HCT116 (cell line): ENCODE measurements around the gene CALU. TPM values are rescaled to one million over a fixed set of nuclear protein-coding genes. Genes with fewer than 3 reads are reported as not detected.

Experiments
- ATAC-seq: fragments of 200-7000 bp; cut with Tn5 transposase; 2 replicates; pipeline ENCODE4 v1.9.1; 2020; ENCODE audit warnings: mild to moderate bottlenecking, moderate library complexity
- BruUV-seq: library from RNA; stranded (reverse); fragments of 400-500 nt; replicated peaks from 2 replicates; lab custom pipeline; 2021; lab: Mats Ljungman, UMichigan
- CTCF ChIA-PET: fragments of 300-600 bp; sonication (Branson Sonifier 250); formaldehyde crosslinking; loops from one replicate; lab custom pipeline; 2021; ENCODE audit warnings: antibody characterized with exemption; lab: Charles Lee
- POLR2A ChIA-PET: fragments of 300-600, 350-600 bp; sonication (Branson Sonifier 250); formaldehyde crosslinking; loops from one replicate; lab custom pipeline; 2021; ENCODE audit warnings: antibody characterized with exemption; lab: Charles Lee
- RAD21 ChIA-PET, 2 experiments: fragments of 300-600 bp; sonication (Branson Sonifier 250); formaldehyde crosslinking; loops; one replicate each; lab custom pipeline; 2023; ENCODE audit warnings: low total read pairs in 2 of 2; ENCODE audit not compliant: uncharacterized antibody in 2 of 2, unreplicated experiment in 2 of 2, low non-redundant PET in 1 of 2; lab: Charles Lee
- DNase-seq: peaks from one replicate; pipeline ENCODE4 v3.0.0-alpha.2; 2010; ENCODE audit warnings: low read depth, low spot score
- H2AFZ ChIP-seq: fragments of 200-600 bp; shearing (Covaris generic), sonication (generic); 2 replicates; pipeline ENCODE4 v1.6.1; 2017; ENCODE audit warnings: low read depth, mixed run types, mixed read lengths, antibody characterized with exemption, low read length; ENCODE audit not compliant: poor library complexity, severe bottlenecking
- H3K27ac ChIP-seq: 2 replicates; pipeline ENCODE4 v1.5.1; 2012; ENCODE audit warnings: low read depth, low read length
- H3K27me3 ChIP-seq: fragments of 200-600 bp; sonication (generic); 2 replicates; pipeline ENCODE4 v1.6.1; 2016; ENCODE audit warnings: mixed run types, low read length, mixed read lengths; ENCODE audit not compliant: insufficient read depth
- H3K36me3 ChIP-seq, 2 experiments: fragments of 200-500 bp in 1 of 2; fragments of 200-600 bp in 1 of 2; sonication (Bioruptor generic) in 1 of 2; sonication (generic) in 1 of 2; 2 replicates each; pipeline versions ENCODE4 v1.5.1 to v1.6.1; 2014 to 2016; ENCODE audit warnings: low read length in 2 of 2, inconsistent platforms in 1 of 2, mixed read lengths in 1 of 2, mixed run types in 1 of 2; ENCODE audit not compliant: insufficient read depth in 2 of 2, control insufficient read depth in 1 of 2
- H3K4me1 ChIP-seq, 2 experiments: fragments of 200-600 bp in 1 of 2; sonication (generic) in 1 of 2; 2 replicates each; pipeline versions ENCODE4 v1.5.1 to v1.6.1; 2012 to 2017; ENCODE audit warnings: low read length in 2 of 2, inconsistent platforms in 1 of 2, mild to moderate bottlenecking in 1 of 2, mixed read lengths in 1 of 2, mixed run types in 1 of 2, moderate library complexity in 1 of 2; ENCODE audit not compliant: insufficient read depth in 2 of 2, control insufficient read depth in 1 of 2
- H3K4me2 ChIP-seq: fragments of 200-600 bp; sonication (generic); 2 replicates; pipeline ENCODE4 v1.6.1; 2017; ENCODE audit warnings: mixed run types, low read length, mixed read lengths
- H3K4me3 ChIP-seq, 2 experiments: fragments of 200-600 bp in 1 of 2; sonication (generic) in 1 of 2; replicated peaks in 1 of 2; 2 replicates each; pipeline ENCODE4 v1.5.1; 2011 to 2016; ENCODE audit warnings: low read length in 2 of 2, control low read depth in 1 of 2, low read depth in 1 of 2, mild to moderate bottlenecking in 1 of 2, mixed read lengths in 1 of 2, mixed run types in 1 of 2
- H3K79me2 ChIP-seq: fragments of 200-600 bp; sonication (generic); 2 replicates; pipeline ENCODE4 v1.6.1; 2017; ENCODE audit warnings: mild to moderate bottlenecking, mixed run types, low read length, moderate library complexity, mixed read lengths; ENCODE audit not compliant: insufficient read depth
- H3K9ac ChIP-seq: fragments of 200-600 bp; sonication (generic); 2 replicates; pipeline ENCODE4 v1.6.1; 2016; ENCODE audit warnings: low read length, mixed read lengths
- H3K9me2 ChIP-seq: fragments of 200-600 bp; sonication (generic), shearing (Covaris generic); 2 replicates; pipeline ENCODE4 v1.6.1; 2017; ENCODE audit warnings: mixed run types, mild to moderate bottlenecking, moderate library complexity; ENCODE audit not compliant: insufficient read depth
- H3K9me3 ChIP-seq, 2 experiments: fragments of 200-500 bp in 1 of 2; fragments of 200-600 bp in 1 of 2; sonication (Bioruptor generic) in 1 of 2; sonication (generic) in 1 of 2; 2 replicates each; pipeline ENCODE4 v1.6.1; 2014 to 2017; ENCODE audit warnings: low read length in 2 of 2, mixed read lengths in 2 of 2, inconsistent platforms in 1 of 2, low read depth in 1 of 2, mild to moderate bottlenecking in 1 of 2, mixed run types in 1 of 2, moderate library complexity in 1 of 2; ENCODE audit not compliant: control insufficient read depth in 1 of 2, insufficient read depth in 1 of 2
- H4K20me1 ChIP-seq: fragments of 200-600 bp; sonication (generic), shearing (Covaris generic); 2 replicates; pipeline ENCODE4 v1.6.1; 2017; ENCODE audit warnings: mixed run types, mild to moderate bottlenecking, moderate library complexity; ENCODE audit not compliant: insufficient read depth
- CBX3 ChIP-seq: IDR thresholded peaks from 2 replicates; pipeline ENCODE4 v1.6.1; 2012; ENCODE audit warnings: low read depth
- EZH2phosphoT487 ChIP-seq: fragments of 200-600 bp; IDR thresholded peaks from 2 replicates; pipeline ENCODE4 v1.6.1; 2018; ENCODE audit warnings: antibody characterized with exemption, borderline replicate concordance
- RAD21 ChIP-seq: IDR thresholded peaks from 2 replicates; pipeline ENCODE4 v1.6.1; 2012; ENCODE audit warnings: low read depth, mild to moderate bottlenecking
- REST ChIP-seq: IDR thresholded peaks from 2 replicates; pipeline ENCODE4 v1.6.1; 2012; ENCODE audit warnings: low read depth
- YY1 ChIP-seq: IDR thresholded peaks from 2 replicates; pipeline ENCODE4 v1.6.1; 2011; ENCODE audit warnings: low read length, low read depth, moderate library complexity, mild to moderate bottlenecking; ENCODE audit not compliant: insufficient replicate concordance; ENCODE audit errors: extremely low read depth
- ZFX ChIP-seq: fragments of 450-650 bp; IDR thresholded peaks from 2 replicates; pipeline ENCODE4 v1.6.1; 2017
- ZNF274 ChIP-seq: fragments of 200-500 bp; sonication (Bioruptor generic); IDR thresholded peaks from 2 replicates; pipeline ENCODE4 v1.6.1; 2014; ENCODE audit warnings: mild to moderate bottlenecking, low read depth, low read length, inconsistent platforms
- intact Hi-C: fragments of 100-400 bp; cut with micrococcal nuclease; formaldehyde crosslinking; loops from 2 replicates; pipeline ENCODE4 v1.10.0; 2022
- total RNA-seq: library from RNA; stranded (reverse); gene quantifications from one replicate; pipeline ENCODE4 v1.2.1, GENCODE V29; 2021; ENCODE audit not compliant: unreplicated experiment

The CALU gene
- total RNA-seq, 1 experiment from 2014 or later = 106 TPM

GRCh38 chr7:128793181-128793547 lies 54.0 kb downstream of the CALU start:
- ChIA-PET RAD21 (no interaction called here), POLR2A (no interaction called here), CTCF (no interaction called here)
- Histone ChIP-seq H3K4me3 (no peak overlapping the region), H4K20me1 (no peaks in the 10 kb centered on the region), H2AFZ (no peak overlapping the region), H3K27ac (no peak overlapping the region), H3K9me3 (no peaks in the 10 kb centered on the region), H3K4me2 (no peak overlapping the region), H3K9me2 (no peaks in the 10 kb centered on the region), H3K79me2 (no peaks in the 10 kb centered on the region), H3K36me3 (no peaks in the 10 kb centered on the region), H3K4me1 (peaks cover 0 to 6% of the 10 kb centered on the region in 2 experiments; a peak in 1 of 4 replicates), H3K27me3 (no peaks in the 10 kb centered on the region)
- intact Hi-C loops = no loop called here
- no TSS peak for BruUV-seq
- DNase-seq = no peak
- TF ChIP-seq REST (no peak), EZH2phosphoT487 (no peak), ZNF274 (no peak), YY1 (no peak), RAD21 (no peak), ZFX (no peak), CBX3 (no peak)
- TF ChIP-seq, all 23 proteins: peak for 0
- ATAC-seq = no peak
- no peak overlapping the region for H3K9ac ChIP-seq
